Vagina (tissue), 2 donors: ENCODE measurements around the gene CRADD.

Experiments used
- CTCF ChIP-seq, 3 experiments: fragments of 450-650 bp in 2 of 3; fragments of 200-600 bp in 1 of 3; sonication (generic) in 1 of 3; IDR thresholded peaks; one replicate each; pipeline ENCODE4 v1.5.1; 2017 to 2019; ENCODE audit warnings: antibody characterized with exemption in 3 of 3, mild to moderate bottlenecking in 2 of 3, moderate library complexity in 2 of 3
- POLR2A ChIP-seq, 2 donors: fragments of 450-650 bp; IDR thresholded peaks; one replicate each; pipeline ENCODE4 v1.6.1; 2017; ENCODE audit warnings: antibody characterized with exemption in 2 of 2, mild to moderate bottlenecking in 2 of 2, moderate library complexity in 2 of 2

DNA sequence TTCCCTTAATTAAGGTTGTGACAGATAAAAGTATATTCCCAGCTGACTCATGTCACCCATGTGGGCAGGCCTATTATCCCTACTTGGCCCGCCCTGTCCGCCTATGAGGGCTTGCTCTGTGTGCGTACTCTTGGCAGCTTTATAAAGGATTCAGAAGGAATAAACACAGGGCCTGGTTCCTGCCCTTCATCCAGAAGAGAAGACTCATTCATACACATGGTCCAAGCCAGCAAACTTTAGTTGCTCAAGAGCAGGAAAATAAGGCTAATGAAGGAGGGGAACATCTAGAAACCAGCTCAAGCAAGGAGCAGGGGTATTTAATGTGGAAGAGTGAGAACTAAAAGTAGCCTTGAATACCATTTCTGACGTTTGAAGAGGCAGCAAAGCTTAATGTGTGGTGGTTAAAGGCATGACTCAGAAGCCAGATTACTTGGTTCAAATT lies 141.9 kb downstream of the CRADD start:
- TF ChIP-seq CTCF (IDR thresholded peaks at IDR 0.05): no peak
- no peak for TF ChIP-seq POLR2A (IDR thresholded peaks at IDR 0.05)
